ENCODE data around the gene RBMS2.

DNA sequence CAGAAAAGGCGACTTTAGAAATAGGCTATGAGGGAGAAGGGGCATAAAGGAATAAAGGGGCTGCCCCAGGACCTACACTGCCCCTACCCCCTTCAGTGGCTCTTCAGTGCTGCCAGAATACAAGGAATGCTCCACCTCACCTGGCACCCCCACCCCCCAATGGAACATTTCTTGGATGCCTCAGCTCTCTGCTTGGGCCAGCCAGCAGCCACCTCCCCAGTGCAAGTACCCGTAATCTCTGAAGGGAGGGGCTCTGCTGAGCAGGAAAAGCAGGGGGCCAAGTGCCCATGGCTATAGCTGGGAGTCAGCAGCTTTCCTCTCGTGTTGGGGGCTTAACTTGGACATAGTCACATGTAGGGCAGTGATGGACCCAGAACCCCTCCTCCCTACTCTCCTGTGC is 75.2 kb downstream of the RBMS2 start:
- no peak for TF ChIP-seq POLR2AphosphoS5 (IDR thresholded peaks at IDR 0.05; ENCODE audit: borderline replicate concordance, low read depth, low read length)
- no peak for TF ChIP-seq EZH2 (IDR thresholded peaks at IDR 0.05)
